GM19351 (cell line): ENCODE results near the gene ARHGEF39.
A peak's percentile ranks its signal among the peaks of the same experiment; 100 is the strongest.
"Not testable (repeated sequence)": the region's sequence is repeated elsewhere in the genome, so short reads cannot be mapped to it uniquely, and the experiment has no call there.

Experiments
- ATAC-seq: cut with Tn5 transposase; IDR thresholded peaks from one replicate; pipeline ENCODE4 v1.9.1; 2021; ENCODE audit warnings: mild to moderate bottlenecking, moderate library complexity; ENCODE audit not compliant: unreplicated experiment

ARHGEF39 gene

GRCh38 chr9:35653611-35654010 is 11.4 kb downstream of the ARHGEF39 start:
- no peak for ATAC-seq

DNA sequence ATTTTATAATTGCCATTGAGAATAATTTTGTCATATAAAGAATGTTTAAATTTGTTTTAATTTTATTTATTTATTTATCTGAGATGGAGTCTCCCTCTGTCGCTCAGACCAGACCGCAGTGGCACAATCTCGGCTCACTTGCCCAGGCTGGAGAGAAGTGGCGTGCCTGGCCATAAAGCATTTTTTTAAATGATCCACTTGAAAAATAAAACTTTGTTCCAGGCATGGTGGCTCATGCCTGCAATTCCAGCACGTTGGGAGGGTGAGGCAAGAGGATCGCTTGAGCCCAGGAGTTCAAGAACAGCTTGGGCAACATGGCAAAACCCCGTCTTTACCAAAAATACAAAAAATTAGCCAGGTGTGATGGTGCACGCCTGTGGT is 12.2 kb downstream of the ARHGEF39 start:
- ATAC-seq = no peak

GRCh38 chr9:35651956-35652828 is 12.8 kb downstream of the ARHGEF39 start:
- ATAC-seq = no peak

DNA sequence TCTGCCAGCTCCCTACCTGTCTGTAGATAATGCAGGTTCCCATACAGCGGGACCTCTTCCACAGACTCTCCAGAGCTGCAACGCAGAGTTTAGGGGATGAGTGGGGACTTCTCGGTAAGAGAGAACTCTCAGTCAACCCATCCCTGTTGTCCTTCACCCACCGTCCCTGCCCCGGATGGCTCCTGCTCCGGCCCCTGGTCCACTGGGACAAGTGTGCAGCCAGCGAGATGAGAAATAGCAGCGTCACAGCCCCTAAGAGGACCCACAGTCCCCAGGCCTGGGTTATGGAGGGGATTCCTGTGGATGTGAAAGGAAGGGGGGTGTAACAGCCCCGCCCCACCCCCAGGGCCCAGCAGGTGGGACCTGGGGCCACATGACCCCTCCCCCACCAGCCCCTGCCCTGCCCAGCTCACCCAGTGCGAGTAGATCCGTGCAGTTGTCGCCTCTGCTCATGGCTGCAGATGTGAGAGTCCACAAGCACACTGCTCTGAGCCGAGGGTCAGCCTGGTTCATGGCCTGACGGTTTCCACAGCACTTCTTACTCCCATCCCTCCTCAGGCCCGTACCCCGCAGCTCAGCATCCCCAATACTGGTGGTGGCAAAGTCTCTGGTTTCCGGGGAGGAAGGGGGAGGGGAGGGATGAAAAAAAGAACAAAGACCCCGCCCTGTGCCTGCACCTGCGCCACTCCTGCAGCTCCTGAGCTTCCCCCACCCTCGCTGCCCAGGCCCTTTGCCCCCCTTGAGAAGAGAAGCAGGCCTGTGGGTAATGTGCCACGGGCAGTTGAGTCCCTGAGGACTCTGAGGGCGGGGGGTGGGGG is 14.4 kb downstream of the ARHGEF39 start, which contains the start of gene SIT1:
Gene SIT1, minus strand, starts transcription at position 591 of the 818 bp plus-strand sequence. Its CDS starts 78 bp downstream, at position 513.
- ATAC-seq = no peak

- ATAC-seq = no peak
These were observed 15.3 kb downstream of the ARHGEF39 start for GRCh38 chr9:35649431-35650340.

- ATAC-seq = peak; percentile 80
These were observed 18.3 kb downstream of the ARHGEF39 start for GRCh38 chr9:35646533-35647265.

- no peak for ATAC-seq
These were observed 18.9 kb downstream of the ARHGEF39 start for GRCh38 chr9:35646153-35646532.

DNA sequence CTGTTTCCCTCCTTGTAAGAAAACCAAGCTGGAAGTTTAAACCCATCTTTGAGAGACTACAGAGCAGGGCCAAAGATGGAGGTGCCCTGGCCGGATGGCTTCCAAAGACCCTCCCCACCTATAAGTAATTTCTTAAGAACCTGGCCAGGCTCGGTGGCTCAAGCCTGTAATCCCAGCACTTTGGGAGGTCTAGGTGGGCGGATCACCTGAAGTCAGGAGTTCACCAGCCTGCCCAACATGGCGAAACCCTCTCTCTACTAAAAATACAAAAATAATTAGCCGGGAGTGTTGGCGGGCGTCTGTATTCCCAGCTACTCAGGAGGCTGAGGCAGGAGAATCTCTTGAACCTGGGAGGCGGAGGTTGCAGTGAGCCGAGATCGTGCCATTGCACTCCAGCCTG is 19.3 kb downstream of the ARHGEF39 start:
- ATAC-seq = not testable (repeated sequence)

GRCh38 chr9:35643046-35643445 is 21.9 kb downstream of the ARHGEF39 start:
- ATAC-seq = no peak

DNA sequence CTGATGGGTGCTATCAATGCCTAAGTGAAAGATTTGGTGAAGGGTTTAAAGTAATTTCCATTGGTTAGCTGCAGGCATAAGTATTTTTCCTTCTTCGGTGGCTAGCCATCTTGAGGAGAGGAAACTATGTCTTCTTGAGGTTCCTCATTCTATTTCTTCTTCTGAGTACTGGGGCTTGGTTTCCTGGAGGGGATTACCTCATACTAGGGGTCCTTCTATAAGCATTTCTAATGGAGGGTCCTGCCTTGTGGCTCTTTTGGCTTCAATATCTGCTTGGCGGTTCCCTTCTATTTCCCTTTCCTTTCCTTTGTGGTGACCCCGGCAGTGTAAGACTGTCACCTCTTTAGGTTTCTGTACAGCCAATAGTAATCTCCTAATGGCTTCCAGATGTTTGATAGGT is 23.5 kb downstream of the ARHGEF39 start:
- ATAC-seq = not testable (repeated sequence)

- not testable (repeated sequence) for ATAC-seq
These were observed 24.6 kb downstream of the ARHGEF39 start for GRCh38 chr9:35640431-35640830.

GRCh38 chr9:35639631-35640030 is 25.4 kb downstream of the ARHGEF39 start:
- ATAC-seq = no peak

GRCh38 chr9:35639225-35639624 is 25.8 kb downstream of the ARHGEF39 start:
- not testable (repeated sequence) for ATAC-seq

DNA sequence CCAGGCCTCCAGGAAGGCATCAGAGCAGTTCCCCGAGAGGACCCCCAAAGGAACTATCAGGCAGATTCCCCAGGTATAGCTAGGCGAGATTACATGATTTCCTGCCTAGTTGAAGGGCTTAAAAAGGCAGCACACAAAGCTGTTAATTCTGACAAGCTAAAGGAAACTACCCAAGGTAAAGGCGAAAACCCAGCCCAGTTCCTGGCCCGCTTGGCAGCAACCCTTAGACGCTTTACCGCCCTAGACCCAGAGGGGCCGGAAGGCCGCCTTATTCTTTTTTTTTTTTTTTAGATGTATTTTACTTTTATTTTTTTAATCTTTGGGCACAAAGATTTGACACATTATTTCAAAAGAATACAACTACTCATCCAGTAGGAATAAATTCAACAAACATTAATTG is 26.2 kb downstream of the ARHGEF39 start:
- ATAC-seq = not testable (repeated sequence)

DNA sequence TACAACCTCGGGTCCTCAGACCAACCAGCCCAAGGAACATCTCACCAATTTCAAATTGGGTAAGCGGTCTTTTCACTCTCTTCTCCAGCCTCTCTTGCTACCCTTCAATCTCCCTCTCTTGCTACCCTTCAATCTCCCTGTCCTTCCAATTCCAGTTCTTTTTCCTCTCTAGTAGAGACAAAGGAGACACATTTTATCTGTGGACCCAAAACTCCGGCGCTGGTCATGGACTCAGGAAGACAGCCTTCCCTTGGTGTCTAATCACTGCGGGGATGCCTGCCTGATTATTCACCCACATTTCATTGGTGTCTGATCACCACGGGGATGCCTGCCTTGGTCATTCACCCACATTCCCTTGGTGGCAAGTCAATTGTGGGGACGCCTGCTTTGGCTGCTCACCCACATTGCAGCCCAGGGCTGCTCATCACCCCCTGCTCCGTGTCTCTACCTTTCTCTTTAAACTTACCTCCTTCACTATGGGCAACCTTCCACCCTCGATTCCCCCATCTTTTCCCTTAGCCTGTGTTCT is 27.5 kb downstream of the ARHGEF39 start:
- ATAC-seq = not testable (repeated sequence)

- not testable (repeated sequence) for ATAC-seq
These were observed 28.1 kb downstream of the ARHGEF39 start for GRCh38 chr9:35636877-35637246.

DNA sequence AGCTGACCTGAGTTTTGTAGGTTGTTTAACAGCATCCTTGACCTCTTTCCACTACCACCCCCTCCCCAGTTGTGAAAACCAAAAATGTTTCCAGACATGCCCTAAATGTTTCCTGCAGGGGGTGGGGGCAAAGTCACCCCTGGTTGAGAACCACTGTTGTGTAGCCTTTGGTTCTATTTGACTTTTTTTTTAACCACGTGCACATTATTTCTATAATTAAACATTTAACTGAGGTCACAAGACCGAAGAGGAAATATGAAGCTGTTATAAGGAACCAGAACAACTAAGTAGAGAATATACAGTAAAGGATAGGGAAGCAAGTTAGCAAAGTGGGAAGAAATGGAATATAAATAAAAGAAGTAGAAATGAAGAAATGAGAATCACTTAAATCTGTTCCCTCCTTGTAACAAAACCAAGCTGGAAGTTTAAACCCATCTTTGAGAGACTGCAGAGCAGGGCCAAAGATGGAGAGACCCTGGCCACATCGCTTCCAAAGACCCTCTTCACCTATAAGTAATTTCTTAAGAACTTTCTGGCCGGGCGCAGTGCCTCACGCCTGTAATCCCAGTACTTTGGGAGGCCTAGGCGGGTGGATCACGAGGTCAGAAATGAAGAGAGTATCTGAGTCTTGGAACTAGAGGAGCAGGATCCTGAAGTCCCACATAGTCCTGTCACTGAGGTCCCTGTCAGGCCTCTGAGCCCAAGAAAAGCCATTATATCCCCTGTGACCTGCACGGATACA is 28.7 kb downstream of the ARHGEF39 start:
- ATAC-seq = no peak

GRCh38 chr9:35635730-35636129 is 29.3 kb downstream of the ARHGEF39 start:
- no peak for ATAC-seq

DNA sequence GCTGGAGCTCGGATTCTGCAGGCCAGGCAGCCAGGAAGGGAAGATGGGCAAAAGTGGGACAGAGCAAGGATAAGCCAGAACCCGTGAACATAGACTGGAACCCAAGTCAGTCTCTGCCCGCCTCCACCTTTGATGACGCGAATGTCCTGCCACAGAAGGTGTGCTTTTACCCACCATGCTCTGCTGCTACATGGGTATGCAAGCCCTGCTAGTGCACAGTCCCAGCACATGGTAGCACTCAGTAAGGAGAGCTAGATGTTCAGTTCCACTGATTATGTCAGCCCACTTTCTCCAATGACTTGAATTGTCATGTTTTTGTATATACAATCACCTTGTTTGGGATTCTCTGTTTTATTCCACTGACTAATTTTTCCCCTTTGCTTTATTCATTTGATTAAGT is 35.4 kb downstream of the ARHGEF39 start:
- no peak for ATAC-seq
